Immature natural killer cell (primary cell): Measurements from ENCODE around the gene CDH23. TPM values are rescaled to one million over a fixed set of nuclear protein-coding genes. Genes with fewer than 3 reads are reported as not detected.
A peak's percentile ranks its signal among the peaks of the same experiment; 100 is the strongest.

Experiments
- DNase-seq, 3 donors: peaks; one replicate each; pipeline ENCODE4 v3.0.0; 2022; ENCODE audit warnings: mixed read lengths in 1 of 3
- H3K27ac Mint-ChIP-seq, 6 donors: one replicate each; pipeline ENCODE4 v1.8.0; 2020; ENCODE audit warnings: mixed read lengths in 6 of 6, mild to moderate bottlenecking in 5 of 6, inconsistent platforms in 4 of 6, moderate library complexity in 3 of 6
- H3K27me3 Mint-ChIP-seq, 3 donors: one replicate each; pipeline ENCODE4 v1.8.0; 2020 to 2021; ENCODE audit warnings: low read depth in 3 of 3, mild to moderate bottlenecking in 3 of 3, mixed read lengths in 3 of 3, moderate library complexity in 3 of 3, inconsistent platforms in 1 of 3
- H3K36me3 Mint-ChIP-seq, 3 donors: one replicate each; pipeline ENCODE4 v1.8.0; 2020; ENCODE audit warnings: mixed read lengths in 3 of 3, inconsistent platforms in 2 of 3, mild to moderate bottlenecking in 2 of 3
- H3K4me1 Mint-ChIP-seq, 2 donors: one replicate each; pipeline ENCODE4 v1.8.0; 2020; ENCODE audit warnings: inconsistent platforms in 2 of 2, mild to moderate bottlenecking in 2 of 2, mixed read lengths in 2 of 2, moderate library complexity in 1 of 2
- H3K4me3 Mint-ChIP-seq, 5 donors: one replicate each; pipeline ENCODE4 v1.8.0; 2020; ENCODE audit warnings: mild to moderate bottlenecking in 5 of 5, mixed read lengths in 5 of 5, inconsistent platforms in 3 of 5, moderate library complexity in 3 of 5
- H3K9me3 Mint-ChIP-seq, 6 donors: one replicate each; pipeline ENCODE4 v1.8.0; 2020; ENCODE audit warnings: mild to moderate bottlenecking in 6 of 6, mixed read lengths in 6 of 6, inconsistent platforms in 4 of 6, moderate library complexity in 3 of 6
- polyA plus RNA-seq, 3 donors: library from polyadenylated mRNA; unstranded; fragments of 300-500 nt; fragmentation: Illumina TruSeq; gene quantifications; one replicate each; pipeline ENCODE4 v1.2.3, GENCODE V29; 2021

The CDH23 gene
- polyA plus RNA-seq, 3 donors from 2014 or later, result 0.47 to 0.59 TPM; not detected in 1

DNA sequence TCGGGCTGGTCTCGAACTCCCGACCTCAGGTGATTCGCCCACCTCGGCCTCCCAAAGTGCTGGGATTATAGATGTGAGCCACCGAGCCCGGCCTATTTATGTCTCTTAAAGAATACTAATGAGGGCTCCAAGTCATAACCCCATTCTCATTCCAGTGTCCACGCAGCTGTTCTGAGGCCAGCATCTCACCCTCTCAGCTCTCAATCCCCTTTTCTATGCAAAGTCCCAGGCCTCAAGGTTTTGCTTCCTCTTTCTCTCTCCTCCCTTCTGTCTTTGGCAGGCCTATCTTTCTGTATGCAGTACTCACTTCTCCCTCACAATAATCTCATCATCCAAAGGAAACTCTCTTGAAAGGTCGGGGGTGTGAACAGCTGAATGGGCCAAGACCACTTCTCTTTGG, 404.6 kb downstream of the CDH23 start:
- H3K36me3 Mint-ChIP-seq, result no peaks in the 10 kb centered on the region
- no peak overlapping the region for H3K27ac Mint-ChIP-seq
- no peak for DNase-seq
- H3K27me3 Mint-ChIP-seq, result peaks cover 0 to 4% (median 4%) of the 10 kb centered on the region in 3 donors
- H3K9me3 Mint-ChIP-seq, result no peaks in the 10 kb centered on the region
- H3K4me3 Mint-ChIP-seq, result no peak overlapping the region
- peaks cover 11 to 18% of the 10 kb centered on the region in 2 donors for H3K4me1 Mint-ChIP-seq

DNA sequence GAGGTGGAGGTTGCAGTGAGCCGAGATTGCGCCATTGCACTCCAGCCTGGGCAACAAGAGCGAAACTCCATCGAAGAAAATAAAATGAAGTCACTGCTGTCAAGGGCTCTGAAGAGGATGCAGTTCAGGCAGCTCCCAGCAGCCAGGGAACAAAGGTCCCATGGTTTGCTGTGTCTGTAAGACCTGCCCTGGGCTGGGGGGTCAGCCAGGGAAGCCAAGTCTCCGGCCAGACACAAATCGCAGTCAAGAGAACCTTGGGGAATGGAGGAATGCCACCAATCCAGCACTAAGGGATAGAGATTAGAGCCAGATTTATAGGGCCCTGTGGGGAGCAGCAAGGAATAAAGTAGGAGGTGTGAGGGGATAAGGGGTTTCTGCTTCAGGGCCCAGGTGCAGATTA, 405.5 kb downstream of the CDH23 start:
- Mint-ChIP-seq H3K4me3 (no peak overlapping the region), H3K4me1 (peaks cover 7 to 9% of the 10 kb centered on the region in 2 donors), H3K9me3 (no peaks in the 10 kb centered on the region), H3K27me3 (peaks cover 0 to 4% (median 4%) of the 10 kb centered on the region in 3 donors), H3K27ac (no peak overlapping the region), H3K36me3 (no peaks in the 10 kb centered on the region)
- DNase-seq, result no peak

DNA sequence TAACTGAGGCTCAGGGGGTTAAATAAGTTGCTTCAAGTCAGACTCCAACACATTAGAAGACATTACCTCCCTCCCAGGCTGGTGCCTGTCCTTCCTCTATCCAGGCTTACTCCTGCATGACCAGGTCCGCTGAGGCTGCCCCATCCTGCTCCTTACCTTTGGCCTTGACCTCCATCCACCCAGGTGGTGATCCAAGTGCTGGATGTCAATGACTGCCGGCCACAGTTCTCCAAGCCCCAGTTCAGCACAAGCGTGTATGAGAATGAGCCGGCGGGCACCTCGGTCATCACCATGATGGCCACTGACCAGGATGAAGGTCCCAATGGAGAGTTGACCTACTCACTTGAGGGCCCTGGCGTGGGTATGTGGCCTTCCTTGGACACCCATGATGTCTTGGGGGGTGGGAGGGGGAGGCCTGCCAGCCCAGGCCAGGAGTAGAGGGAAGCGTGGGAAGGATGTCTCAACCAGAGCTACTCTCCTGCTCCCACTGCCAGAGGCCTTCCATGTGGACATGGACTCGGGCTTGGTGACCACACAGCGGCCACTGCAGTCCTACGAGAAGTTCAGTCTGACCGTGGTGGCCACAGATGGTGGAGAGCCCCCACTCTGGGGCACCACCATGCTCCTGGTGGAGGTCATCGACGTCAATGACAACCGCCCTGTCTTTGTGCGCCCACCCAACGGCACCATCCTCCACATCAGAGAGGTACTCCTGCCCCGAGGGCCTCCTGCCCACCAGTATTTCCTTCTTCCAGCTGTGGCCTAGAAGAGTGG, 406.2 kb downstream of the CDH23 start:
- Mint-ChIP-seq H3K4me1 (peaks cover 0 to 2% of the 10 kb centered on the region in 2 donors), H3K4me3 (no peak overlapping the region), H3K9me3 (no peaks in the 10 kb centered on the region), H3K36me3 (peaks cover 0 to under 1% (median 0%) of the 10 kb centered on the region in 3 donors), H3K27ac (no peak overlapping the region), H3K27me3 (peaks cover 0 to 4% (median 4%) of the 10 kb centered on the region in 3 donors)
- DNase-seq, result no peak

DNA sequence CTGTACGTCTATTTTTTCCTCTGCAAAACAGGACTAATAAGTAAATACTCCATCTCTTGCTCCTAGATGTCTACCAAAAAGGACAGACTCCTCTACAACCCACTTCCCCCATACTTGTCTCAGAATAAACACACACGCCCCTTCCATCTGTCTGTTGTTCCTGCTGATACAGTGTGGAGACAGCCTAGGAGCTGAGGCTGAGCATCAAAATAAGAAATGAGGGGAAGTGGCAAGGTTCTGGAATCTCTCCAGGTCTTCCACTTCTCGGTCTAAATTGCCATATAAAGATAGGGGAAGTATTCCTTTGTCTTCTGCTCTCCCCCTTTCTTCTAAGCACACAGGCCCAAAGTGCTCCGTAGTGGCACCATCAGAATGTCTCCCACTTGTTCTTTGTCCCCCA, 407.4 kb downstream of the CDH23 start:
- DNase-seq, result no peak
- Mint-ChIP-seq H3K36me3 (peaks cover 0 to 4% (median 0%) of the 10 kb centered on the region in 3 donors), H3K9me3 (no peaks in the 10 kb centered on the region), H3K4me3 (no peak overlapping the region), H3K27me3 (peaks cover 2 to 4% (median 4%) of the 10 kb centered on the region in 3 donors), H3K27ac (no peak overlapping the region), H3K4me1 (no peaks in the 10 kb centered on the region)

DNA sequence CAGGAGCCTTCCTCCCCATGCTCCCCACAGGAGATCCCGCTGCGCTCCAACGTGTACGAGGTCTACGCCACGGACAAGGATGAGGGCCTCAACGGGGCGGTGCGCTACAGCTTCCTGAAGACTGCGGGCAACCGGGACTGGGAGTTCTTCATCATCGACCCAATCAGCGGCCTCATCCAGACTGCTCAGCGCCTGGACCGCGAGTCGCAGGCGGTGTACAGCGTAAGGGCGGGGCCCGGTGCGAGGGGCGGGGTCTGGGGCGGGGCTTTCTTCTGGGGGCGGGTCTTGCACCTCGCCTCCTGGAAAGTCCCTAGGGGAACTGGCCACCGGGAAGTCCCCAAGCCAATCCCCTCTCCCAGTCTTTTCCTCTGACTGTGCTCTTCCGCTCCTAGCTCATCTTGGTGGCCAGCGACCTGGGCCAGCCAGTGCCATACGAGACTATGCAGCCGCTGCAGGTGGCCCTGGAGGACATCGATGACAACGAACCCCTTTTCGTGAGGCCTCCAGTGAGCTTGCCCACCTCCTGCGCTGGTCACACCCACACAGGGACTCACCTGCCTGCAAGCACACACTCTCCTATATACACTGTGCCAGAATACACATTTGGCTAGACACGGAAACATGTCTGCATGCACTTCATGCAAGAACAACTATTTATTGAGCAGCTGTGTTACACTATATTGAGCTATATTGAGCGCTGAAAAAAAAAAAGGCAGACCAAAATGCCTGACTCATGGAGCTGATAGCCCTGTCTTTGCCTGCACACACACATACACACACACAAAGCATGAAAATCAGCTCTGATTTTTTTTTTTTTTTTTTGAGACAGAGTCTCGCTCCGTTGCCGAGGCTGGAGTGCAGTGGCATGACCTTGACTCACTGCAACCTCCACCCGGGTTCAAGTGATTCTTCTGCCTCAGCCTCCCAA, 409.3 kb downstream of the CDH23 start:
- no peak for DNase-seq

DNA sequence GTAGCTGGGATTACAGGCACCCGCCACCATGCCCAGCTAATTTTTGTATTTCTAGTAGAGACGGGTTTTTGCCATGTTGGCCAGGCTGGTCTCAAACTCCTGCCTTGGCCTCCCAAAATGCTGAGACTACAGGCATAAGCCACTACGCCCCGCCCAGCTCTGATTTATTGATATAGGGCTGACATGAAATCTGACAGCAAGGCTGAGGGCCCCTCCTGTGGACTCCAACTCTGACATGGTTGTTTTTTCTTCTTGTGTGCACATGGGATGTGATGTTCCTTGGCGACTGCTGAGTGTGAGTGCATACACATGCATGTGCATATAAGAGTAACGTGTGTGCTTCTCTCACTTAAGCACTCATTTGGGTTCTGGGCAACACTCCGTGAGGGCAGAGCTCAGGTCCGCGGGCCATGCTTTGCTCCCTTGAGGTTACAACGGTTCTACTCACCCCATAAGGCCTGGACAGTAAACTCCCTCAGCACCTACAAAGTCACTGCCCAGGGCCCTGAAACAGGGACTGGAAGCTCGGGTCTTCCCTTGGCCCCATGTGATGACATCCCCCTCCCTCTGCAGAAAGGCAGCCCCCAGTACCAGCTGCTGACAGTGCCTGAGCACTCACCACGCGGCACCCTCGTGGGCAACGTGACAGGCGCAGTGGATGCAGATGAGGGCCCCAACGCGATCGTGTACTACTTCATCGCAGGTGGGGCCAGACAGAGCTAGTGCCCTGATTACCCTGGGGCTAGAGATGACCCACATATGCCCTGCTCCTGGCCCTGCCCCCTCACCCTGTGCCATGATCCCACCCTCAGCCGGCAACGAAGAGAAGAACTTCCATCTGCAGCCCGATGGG, 410.2 kb downstream of the CDH23 start:
- no peak for DNase-seq
- H3K4me1 Mint-ChIP-seq, result no peaks in the 10 kb centered on the region
- H3K36me3 Mint-ChIP-seq, result peaks cover 0 to 4% (median 0%) of the 10 kb centered on the region in 3 donors
- no peak overlapping the region for H3K27ac Mint-ChIP-seq
- H3K4me3 Mint-ChIP-seq, result no peak overlapping the region
- no peaks in the 10 kb centered on the region for H3K9me3 Mint-ChIP-seq
- peaks cover 0 to 2% (median 1%) of the 10 kb centered on the region in 3 donors for H3K27me3 Mint-ChIP-seq

More for the DNA sequence above, 409.3 kb downstream of the CDH23 start:
- no peaks in the 10 kb centered on the region for H3K9me3 Mint-ChIP-seq
- H3K27ac Mint-ChIP-seq, result no peak overlapping the region
- no peak overlapping the region for H3K4me3 Mint-ChIP-seq
- peaks cover 0 to 4% (median 0%) of the 10 kb centered on the region in 3 donors for H3K36me3 Mint-ChIP-seq
- H3K4me1 Mint-ChIP-seq, result no peaks in the 10 kb centered on the region
- peaks cover 2 to 4% (median 4%) of the 10 kb centered on the region in 3 donors for H3K27me3 Mint-ChIP-seq

DNA sequence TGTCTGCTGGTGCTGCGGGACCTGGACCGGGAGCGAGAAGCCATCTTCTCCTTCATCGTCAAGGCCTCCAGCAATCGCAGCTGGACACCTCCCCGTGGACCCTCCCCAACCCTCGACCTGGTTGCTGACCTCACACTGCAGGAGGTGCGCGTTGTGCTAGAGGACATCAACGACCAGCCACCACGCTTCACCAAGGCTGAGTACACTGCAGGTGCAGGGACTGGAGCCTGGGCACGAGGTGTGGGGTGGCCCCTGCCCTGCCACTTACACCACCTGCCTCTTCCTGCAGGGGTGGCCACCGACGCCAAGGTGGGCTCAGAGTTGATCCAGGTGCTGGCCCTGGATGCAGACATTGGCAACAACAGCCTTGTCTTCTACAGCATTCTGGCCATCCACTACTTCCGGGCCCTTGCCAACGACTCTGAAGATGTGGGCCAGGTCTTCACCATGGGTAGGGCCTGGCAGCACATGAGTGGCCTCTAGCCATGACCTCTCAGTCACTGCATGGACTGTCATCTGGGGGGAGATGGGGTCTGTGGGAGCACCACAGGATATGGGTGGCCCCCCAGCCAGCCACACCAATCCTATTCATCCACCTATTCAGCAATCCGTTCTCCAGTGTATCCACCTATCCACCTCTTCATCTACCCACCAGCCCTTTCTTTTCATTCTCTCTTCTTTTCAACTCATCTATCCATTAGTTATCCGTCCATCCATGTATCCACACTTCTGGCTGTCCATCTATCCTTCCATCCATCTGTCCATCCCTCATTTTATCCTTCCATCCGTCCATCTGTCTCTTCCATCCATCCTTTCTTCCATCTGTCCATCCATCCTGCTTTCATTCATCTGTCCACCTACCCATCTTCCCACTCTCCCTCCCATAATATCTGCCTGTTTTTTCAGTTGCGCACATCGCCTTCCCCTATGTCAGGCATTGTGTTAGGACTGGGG, 411.1 kb downstream of the CDH23 start:
- DNase-seq, result no peak
- Mint-ChIP-seq H3K27me3 (peaks cover 0 to 2% (median 1%) of the 10 kb centered on the region in 3 donors), H3K36me3 (peaks cover 0 to 4% (median 0%) of the 10 kb centered on the region in 3 donors), H3K9me3 (no peaks in the 10 kb centered on the region), H3K27ac (peak overlapping the region in 1 of 6 donors; percentile 5), H3K4me1 (peaks cover 0 to 1% of the 10 kb centered on the region in 2 donors), H3K4me3 (no peak overlapping the region)

DNA sequence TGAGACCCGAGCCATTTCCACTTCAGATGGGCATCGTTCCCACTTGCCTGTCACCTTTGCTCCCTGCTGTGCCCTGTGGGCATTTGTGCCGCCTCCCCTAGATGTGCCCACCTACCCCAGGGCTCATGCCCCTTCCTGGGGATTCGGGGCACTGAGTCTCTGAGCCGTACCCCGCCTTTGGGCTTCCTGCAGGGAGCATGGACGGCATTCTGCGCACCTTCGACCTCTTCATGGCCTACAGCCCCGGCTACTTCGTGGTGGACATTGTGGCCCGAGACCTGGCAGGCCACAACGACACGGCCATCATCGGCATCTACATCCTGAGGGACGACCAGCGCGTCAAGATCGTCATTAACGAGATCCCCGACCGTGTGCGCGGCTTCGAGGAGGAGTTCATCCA, 412.9 kb downstream of the CDH23 start:
- Mint-ChIP-seq H3K4me3 (no peak overlapping the region), H3K9me3 (no peaks in the 10 kb centered on the region), H3K27ac (peak overlapping the region in 1 of 6 donors; percentile 20), H3K36me3 (peaks cover 0 to 4% (median 0%) of the 10 kb centered on the region in 3 donors), H3K27me3 (peaks cover 0 to 2% (median 0%) of the 10 kb centered on the region in 3 donors), H3K4me1 (peaks cover 0 to 1% of the 10 kb centered on the region in 2 donors)
- DNase-seq, result no peak

DNA sequence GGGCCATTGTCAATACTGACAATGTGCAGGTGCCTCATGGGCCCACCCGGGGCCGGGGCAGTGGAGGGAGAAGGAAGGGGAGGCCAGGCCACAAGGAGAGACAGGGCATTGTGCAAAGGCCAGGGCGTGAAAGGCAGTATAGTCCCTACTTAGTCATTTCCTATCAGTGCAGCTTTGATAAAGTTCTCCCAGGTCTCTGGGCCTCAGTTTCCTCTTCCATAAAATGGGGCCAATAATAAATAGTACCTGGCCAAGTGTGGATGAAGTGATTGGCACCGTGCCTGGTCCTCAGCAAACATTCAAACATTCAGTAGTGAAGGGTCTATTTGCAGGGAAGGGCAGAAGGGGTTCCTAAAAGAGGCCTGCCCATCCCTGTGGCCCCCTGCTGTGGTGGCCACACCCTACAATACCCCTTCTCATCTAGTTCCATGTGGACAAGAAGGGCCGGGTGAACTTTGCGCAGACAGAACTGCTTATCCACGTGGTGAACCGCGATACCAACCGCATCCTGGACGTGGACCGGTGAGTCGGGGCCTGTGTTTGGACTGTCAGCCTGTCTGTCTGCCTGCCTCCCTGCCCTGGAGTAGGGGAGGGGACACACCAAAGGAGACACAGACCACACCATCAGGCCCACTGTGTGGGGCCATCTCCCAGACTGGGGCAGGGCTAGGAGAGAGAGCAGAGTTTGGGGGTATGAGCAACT, 413.5 kb downstream of the CDH23 start:
- Mint-ChIP-seq H3K36me3 (peaks cover 0 to 4% (median 0%) of the 10 kb centered on the region in 3 donors), H3K4me3 (no peak overlapping the region), H3K4me1 (peaks cover 0 to 1% of the 10 kb centered on the region in 2 donors), H3K9me3 (no peaks in the 10 kb centered on the region), H3K27ac (no peak overlapping the region), H3K27me3 (peaks cover 0 to 2% (median 0%) of the 10 kb centered on the region in 3 donors)
- no peak for DNase-seq

DNA sequence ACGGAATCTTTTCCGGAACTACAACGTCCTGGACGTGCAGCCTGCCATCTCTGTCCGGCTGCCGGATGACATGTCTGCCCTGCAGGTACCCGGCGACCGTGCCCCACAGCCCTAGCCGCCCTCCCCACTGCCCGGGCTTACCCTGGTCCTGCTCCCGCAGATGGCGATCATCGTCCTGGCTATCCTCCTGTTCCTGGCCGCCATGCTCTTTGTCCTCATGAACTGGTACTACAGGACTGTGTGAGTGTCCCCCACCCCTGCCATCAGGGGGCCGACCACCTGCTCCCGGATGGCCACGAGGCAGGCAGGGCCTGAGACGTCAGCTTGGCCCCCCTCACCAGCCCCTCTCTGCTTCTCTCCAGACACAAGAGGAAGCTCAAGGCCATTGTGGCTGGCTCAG, 414.6 kb downstream of the CDH23 start:
- H3K9me3 Mint-ChIP-seq, result no peaks in the 10 kb centered on the region
- H3K36me3 Mint-ChIP-seq, result peaks cover 1 to 9% (median 8%) of the 10 kb centered on the region in 3 donors
- H3K4me3 Mint-ChIP-seq, result no peak overlapping the region
- peaks cover 0 to 1% of the 10 kb centered on the region in 2 donors for H3K4me1 Mint-ChIP-seq
- H3K27ac Mint-ChIP-seq, result no peak overlapping the region
- peaks cover 0 to 3% (median 3%) of the 10 kb centered on the region in 3 donors for H3K27me3 Mint-ChIP-seq
- DNase-seq, result no peak

DNA sequence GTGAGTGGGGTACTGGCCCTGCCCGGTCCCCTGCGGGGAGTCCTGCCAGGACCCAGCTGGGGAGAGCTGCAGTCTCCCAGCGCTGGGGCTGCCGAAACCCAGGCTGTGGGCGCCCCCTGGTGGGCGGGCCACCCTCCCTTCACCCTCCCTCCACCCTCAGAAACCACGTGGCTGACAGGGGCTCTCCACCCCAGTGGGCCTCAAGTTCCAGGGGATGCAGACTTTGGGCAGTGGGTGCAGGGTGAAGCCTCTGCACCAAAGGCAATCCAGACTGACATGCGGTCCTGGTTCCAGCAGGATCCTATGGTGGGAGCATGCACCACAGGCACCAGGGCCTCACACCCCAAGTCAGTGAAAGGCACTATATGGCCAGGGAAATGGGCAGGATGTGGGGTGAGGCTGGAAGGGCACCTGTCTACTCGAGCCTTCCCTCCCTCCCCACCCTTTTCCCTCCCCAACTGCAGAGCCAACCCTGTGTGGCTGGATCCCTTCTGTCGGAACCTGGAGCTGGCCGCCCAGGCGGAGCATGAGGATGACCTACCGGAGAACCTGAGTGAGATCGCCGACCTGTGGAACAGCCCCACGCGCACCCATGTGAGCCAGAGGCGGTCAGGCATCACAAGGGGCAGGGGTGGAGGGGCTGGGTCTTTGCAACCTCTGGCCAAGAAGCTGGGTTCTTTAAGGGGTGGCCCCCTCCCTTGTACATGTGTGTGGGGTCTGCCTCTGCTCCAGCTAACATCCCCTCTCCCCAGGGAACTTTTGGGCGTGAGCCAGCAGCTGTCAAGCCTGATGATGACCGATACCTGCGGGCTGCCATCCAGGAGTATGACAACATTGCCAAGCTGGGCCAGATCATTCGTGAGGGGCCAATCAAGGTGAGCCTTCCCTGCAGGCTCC, 415.5 kb downstream of the CDH23 start:
- H3K4me3 Mint-ChIP-seq, result no peak overlapping the region
- peaks cover 0 to 1% of the 10 kb centered on the region in 2 donors for H3K4me1 Mint-ChIP-seq
- peak; percentile 69 to 73 (median 72) for DNase-seq
- peaks cover 9 to 16% (median 10%) of the 10 kb centered on the region in 3 donors for H3K36me3 Mint-ChIP-seq
- H3K27me3 Mint-ChIP-seq, result peaks cover 0 to 3% (median 3%) of the 10 kb centered on the region in 3 donors
- no peak overlapping the region for H3K27ac Mint-ChIP-seq
- no peaks in the 10 kb centered on the region for H3K9me3 Mint-ChIP-seq
